Kidney (tissue), 14 donors: Measurements from ENCODE around the gene MKRN2. TPM values are rescaled to one million over a fixed set of nuclear protein-coding genes. Genes with fewer than 3 reads are reported as not detected.

Experiments
- DNase-seq, 5 donors: peaks; one replicate each; pipeline ENCODE4 v3.0.0-alpha.2; 2013 to 2020
- FAIRE-seq: peaks from 2 replicates; lab custom pipeline; 2012; peaks lifted over from hg19 to GRCh38; lab: Jason Lieb, UNC
- H3K27ac ChIP-seq, 2 donors: one replicate each; pipeline ENCODE4 v1.7.0; 2013; ENCODE audit warnings: low read depth in 2 of 2, low read length in 2 of 2, inconsistent platforms in 1 of 2
- H3K27me3 ChIP-seq: one replicate; pipeline ENCODE4 v1.7.1; 2013; ENCODE audit warnings: low read length, inconsistent platforms; ENCODE audit not compliant: control insufficient read depth, insufficient read depth
- H3K36me3 ChIP-seq, 3 donors: one replicate each; pipeline versions ENCODE4 v1.7.0 to v1.7.1; 2013; ENCODE audit warnings: low read length in 3 of 3, control low read depth in 1 of 3, inconsistent platforms in 1 of 3; ENCODE audit not compliant: insufficient read depth in 3 of 3, control insufficient read depth in 2 of 3
- H3K4me1 ChIP-seq, 3 donors: one replicate each; pipeline versions ENCODE4 v1.7.0 to v1.7.1; 2013; ENCODE audit warnings: low read length in 3 of 3, inconsistent platforms in 1 of 3, low read depth in 1 of 3; ENCODE audit not compliant: control insufficient read depth in 2 of 3, insufficient read depth in 2 of 3
- H3K4me3 ChIP-seq, 3 donors: one replicate each; pipeline versions ENCODE4 v1.7.0 to v1.8.1; 2013; ENCODE audit warnings: low read length in 3 of 3, control low read depth in 1 of 3, inconsistent platforms in 1 of 3
- H3K9ac ChIP-seq, 3 donors: one replicate each; pipeline versions ENCODE4 v1.7.0 to v1.7.1; 2013; ENCODE audit warnings: low read length in 3 of 3, control low read depth in 1 of 3, inconsistent platforms in 1 of 3
- H3K9me3 ChIP-seq, 3 donors: one replicate each; pipeline versions ENCODE4 v1.7.0 to v1.7.1; 2013; ENCODE audit warnings: low read length in 3 of 3, control low read depth in 1 of 3, inconsistent platforms in 1 of 3; ENCODE audit not compliant: control insufficient read depth in 2 of 3, insufficient read depth in 1 of 3
- CTCF ChIP-seq: IDR thresholded peaks from 3 replicates; pipeline ENCODE4 v1.5.1; 2012; ENCODE audit warnings: mild to moderate bottlenecking, moderate library complexity, borderline replicate concordance; ENCODE audit not compliant: insufficient read depth; ENCODE audit errors: extremely low read depth
- intact Hi-C: fragments of 100-400 bp; cut with DNase I; formaldehyde crosslinking; loops from one replicate; pipeline ENCODE4 v1.11.1; 2022
- polyA plus RNA-seq: library from polyadenylated mRNA; stranded (reverse); fragments of 350-450 nt; fragmentation: Illumina TruSeq; extraction: RNeasy Lipid Tissue Mini Kit (QIAGEN cat#74804); gene quantifications from one replicate; pipeline ENCODE4 v1.2.3, GENCODE V29; 2014; ENCODE audit warnings: low read depth, low replicate concordance; ENCODE audit not compliant: insufficient read depth
- total RNA-seq: library from RNA; stranded (reverse); fragmentation: NEBNext Ultra II Directional; extraction: Animal tissue kit (Norgen Biotek cat#: 25700); gene quantifications from one replicate; pipeline ENCODE4 v1.2.1, GENCODE V29; 2021
- donor health status: control.
- donor health status: control.
- donor health status: control.
- donor health status: control.
- donor health status: control.
- donor health status: DM: yes; HTN: yes; CAD: no.
- donor health status: Normal renal cell carcinoma (clear cell type).

MKRN2 gene
- total and polyA plus RNA-seq, 2 donors from 2014 or later, result 15.9 to 27.0 TPM

DNA sequence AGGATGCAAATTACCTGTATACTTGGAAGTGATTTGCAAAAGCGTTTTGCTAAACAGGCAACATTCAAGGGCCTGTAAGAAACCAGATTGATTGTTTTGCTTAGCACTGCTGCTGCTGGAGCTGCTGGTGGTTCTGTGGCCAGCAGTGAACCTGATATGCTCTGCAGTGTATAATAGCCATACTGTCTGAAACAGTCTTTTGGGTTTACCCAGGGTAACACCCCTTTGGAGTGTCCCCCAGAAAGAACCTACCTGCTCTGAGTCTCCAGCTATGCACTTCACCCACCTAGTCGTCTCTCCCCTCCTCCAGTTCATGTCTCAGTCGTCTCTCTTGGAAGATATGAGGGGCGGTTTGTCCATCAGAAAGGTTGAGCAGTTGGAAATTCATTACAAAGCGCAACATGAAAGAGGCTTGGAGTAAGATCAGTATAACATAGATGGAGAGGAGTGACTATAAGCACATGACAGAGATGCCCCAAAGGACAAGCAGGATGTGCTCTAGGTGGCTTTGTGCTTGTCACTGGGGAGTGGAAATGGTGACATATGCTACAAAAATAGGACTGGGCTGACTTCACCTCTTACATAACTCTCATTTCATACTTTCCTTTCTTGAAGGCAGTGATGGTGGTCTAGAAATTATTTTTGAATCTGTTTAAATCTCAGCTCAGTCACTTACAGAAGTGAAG is 3.8 kb downstream of the MKRN2 start:
- no peak for TF ChIP-seq CTCF
- Histone ChIP-seq H3K27me3 (no peaks in the 10 kb centered on the region), H3K27ac (no peak overlapping the region), H3K4me3 (no peak overlapping the region), H3K36me3 (no peaks in the 10 kb centered on the region), H3K9me3 (no peaks in the 10 kb centered on the region), H3K9ac (no peak overlapping the region), H3K4me1 (peaks cover 0 to 19% (median 8%) of the 10 kb centered on the region in 3 donors)
- DNase-seq, result no peak
- FAIRE-seq, result no peak
- intact Hi-C loops, result no loop called here

- no peak for FAIRE-seq
Observed at GRCh38 chr3:12561397-12561796, 4.5 kb downstream of the MKRN2 start.

DNA sequence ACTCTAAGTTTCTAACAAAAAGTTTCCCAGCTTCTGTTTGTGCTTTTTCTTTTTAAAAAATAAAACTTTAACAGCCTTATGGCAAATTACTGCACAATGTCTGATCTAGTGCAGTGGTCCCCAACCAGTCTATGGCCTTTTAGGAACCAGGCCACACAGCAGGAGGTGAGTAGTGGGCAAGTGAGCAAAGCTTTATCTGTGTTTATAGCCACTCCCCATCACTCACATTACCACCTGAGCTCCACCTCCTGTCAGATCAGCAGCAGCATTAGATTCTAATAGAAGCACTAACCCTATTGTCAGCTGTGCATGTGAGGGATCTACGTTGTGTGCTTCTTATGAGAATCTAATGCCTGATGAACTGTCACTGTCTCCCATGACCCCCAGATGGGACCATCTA is 5.6 kb downstream of the MKRN2 start:
- Histone ChIP-seq H3K9me3 (no peaks in the 10 kb centered on the region), H3K4me1 (peaks cover 0 to 19% (median 8%) of the 10 kb centered on the region in 3 donors), H3K36me3 (no peaks in the 10 kb centered on the region), H3K27ac (no peak overlapping the region), H3K9ac (no peak overlapping the region), H3K27me3 (no peaks in the 10 kb centered on the region), H3K4me3 (no peak overlapping the region)
- FAIRE-seq, result no peak
- DNase-seq, result no peak
- TF ChIP-seq CTCF, result no peak
- intact Hi-C loops, result no loop called here

More at GRCh38 chr3:12561397-12561796, 4.5 kb downstream of the MKRN2 start:
- no peak for DNase-seq
- no peaks in the 10 kb centered on the region for H3K27me3 ChIP-seq
- no peak overlapping the region for H3K9ac ChIP-seq
- H3K4me1 ChIP-seq, result peaks cover 0 to 19% (median 8%) of the 10 kb centered on the region in 3 donors
- H3K36me3 ChIP-seq, result no peaks in the 10 kb centered on the region
- no peak overlapping the region for H3K27ac ChIP-seq
- no peak overlapping the region for H3K4me3 ChIP-seq
- intact Hi-C loops, result no loop called here
- no peaks in the 10 kb centered on the region for H3K9me3 ChIP-seq
- TF ChIP-seq CTCF, result no peak
